Measurements from ENCODE around the gene DPM2.

DPM2 gene

DNA sequence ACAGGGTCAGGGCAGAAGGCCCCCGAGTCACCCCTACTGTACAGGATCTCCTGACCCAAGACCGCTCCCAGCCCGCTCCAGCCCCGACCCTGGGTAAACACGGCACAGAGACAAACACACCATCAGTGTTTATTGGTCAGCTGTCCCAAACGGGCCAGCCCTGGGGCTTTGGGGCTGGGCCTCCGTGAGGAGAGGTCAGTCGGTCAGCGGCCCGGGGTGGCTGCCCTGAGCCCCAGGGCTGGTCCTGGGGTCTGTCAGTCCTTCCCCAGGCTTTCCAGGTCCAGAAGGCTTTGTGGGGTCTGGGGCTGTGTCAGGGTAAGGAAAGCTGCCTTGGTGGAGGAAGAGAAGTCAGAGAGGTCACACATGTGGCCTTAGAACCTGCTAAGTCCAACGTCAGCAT, 2.7 kb downstream of the DPM2 start:
- DNase-seq (ENCODE audit: low spot score), result no peak
- TF ChIP-seq, protein P1, sequence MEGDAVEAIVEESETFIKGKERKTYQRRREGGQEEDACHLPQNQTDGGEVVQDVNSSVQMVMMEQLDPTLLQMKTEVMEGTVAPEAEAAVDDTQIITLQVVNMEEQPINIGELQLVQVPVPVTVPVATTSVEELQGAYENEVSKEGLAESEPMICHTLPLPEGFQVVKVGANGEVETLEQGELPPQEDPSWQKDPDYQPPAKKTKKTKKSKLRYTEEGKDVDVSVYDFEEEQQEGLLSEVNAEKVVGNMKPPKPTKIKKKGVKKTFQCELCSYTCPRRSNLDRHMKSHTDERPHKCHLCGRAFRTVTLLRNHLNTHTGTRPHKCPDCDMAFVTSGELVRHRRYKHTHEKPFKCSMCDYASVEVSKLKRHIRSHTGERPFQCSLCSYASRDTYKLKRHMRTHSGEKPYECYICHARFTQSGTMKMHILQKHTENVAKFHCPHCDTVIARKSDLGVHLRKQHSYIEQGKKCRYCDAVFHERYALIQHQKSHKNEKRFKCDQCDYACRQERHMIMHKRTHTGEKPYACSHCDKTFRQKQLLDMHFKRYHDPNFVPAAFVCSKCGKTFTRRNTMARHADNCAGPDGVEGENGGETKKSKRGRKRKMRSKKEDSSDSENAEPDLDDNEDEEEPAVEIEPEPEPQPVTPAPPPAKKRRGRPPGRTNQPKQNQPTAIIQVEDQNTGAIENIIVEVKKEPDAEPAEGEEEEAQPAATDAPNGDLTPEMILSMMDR (IDR thresholded peaks at IDR 0.05), result no peak
- Histone ChIP-seq H3K4me3 (no peak overlapping the region), H3K27ac (no peak overlapping the region)

DNA sequence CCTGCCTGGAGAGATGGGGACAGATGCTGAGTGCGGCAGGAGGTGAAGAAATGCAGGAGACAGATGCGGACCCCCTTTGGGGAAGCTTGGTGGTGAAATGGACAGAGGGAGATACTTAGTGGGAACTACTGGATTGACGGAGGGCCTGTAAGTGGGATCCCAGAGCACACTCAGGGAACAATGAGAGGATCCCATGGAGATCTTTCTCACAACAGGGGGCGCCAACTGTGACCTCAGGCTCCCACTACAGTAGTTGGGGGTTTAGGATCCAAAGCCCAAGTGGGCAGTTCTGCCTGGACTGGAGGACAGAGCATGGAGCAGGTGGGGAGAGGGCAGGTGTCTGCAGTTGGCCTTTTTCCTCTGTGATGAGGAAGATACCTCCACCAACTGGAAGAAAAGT, 3.4 kb downstream of the DPM2 start:
- TF ChIP-seq, protein P1 (IDR thresholded peaks at IDR 0.05), result no peak
- Histone ChIP-seq H3K27ac (no peak overlapping the region), H3K4me3 (no peak overlapping the region)
- no peak for DNase-seq (ENCODE audit: low spot score)

DNA sequence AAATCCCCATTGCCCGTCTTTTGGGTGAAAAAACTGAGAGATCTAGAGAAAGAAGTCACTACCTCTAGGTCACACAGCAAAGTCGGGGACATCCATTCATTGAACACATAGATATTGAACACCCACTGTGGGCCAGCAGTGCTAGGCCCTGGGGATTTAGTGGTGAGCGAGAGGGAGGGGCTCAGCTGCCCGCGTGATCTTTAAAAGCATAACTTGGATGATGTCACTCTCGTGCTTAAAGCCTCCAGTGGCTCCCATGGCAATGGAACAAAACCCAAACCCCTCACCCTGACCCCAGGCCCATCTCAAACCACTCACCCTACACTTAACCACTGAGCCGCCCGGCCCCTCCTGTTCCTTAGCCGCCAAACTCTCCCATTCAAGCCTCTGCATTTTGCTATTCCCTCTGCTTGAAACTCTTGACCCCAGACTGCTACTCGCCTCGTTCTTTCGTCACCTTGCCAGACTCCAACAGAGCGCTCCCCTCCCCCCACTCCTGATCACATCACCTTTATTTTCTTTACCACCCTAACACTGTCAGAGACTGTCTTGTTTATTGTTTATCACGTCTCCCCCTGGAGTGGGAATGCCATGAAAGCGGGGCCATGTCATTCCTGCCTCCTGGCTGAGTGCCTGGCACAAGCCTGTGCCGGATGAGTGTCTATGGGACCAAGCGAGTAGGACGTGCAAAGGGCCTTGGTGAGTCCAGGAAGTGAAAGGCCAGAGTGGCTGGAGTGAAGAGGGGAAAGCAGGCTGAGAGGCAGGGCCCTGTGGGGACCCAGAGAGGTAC, 6.4 kb downstream of the DPM2 start:
- Histone ChIP-seq H3K4me3 (peak overlapping the region; percentile 74), H3K27ac (no peak overlapping the region)
- TF ChIP-seq, protein P1 (IDR thresholded peaks at IDR 0.05), result no peak
- DNase-seq (ENCODE audit: low spot score), result no peak

DNA sequence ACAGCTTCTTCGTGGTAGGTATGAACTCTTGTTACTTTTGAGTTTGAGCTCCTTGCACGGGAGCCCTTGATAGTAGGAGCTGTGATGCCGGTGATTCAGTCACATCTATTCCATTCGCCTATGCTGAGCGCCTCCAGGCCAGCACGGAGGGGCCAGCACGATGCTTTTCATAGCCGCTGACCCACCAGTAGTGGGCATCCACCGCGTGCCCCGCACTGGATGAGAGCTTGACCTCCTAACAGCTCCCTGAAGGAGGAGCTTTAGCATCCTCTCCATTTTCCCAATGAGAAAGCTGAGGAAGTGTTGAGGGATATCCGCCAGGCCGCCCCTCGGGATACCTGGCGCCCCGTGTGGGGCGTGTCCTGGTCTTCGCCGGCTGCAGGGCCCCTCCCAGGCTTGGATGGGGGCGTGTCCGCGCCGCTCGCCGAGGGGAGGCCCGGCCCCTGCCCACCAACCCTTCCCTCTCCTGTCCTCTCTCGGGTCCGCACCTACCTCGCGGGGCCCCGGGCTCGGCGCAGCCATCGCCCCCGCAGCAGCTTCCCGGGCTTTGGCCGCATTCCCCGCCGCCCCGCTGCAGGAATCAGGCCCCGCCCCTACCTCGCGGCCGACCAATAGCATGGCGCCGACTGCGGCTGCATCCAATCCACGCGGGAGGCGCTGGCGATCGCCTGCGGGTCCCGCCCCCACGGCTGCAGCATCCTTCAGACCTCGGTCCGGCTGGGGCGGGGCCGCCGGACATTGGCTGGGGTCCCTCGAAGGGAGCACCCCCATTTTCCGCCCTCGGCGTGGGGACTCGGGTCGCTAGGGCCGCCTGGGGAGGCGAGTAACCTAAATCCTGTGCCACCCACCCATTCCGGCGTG, 7.2 kb downstream of the DPM2 start, which contains the start of gene PIP5KL1:
TSS of gene PIP5KL1 (minus strand) at position 547 of the 861 bp plus-strand sequence. CDS start at position 522, 25 bp downstream.
- TF ChIP-seq, protein P1 (IDR thresholded peaks at IDR 0.05), result no peak
- DNase-seq (ENCODE audit: low spot score), result no peak
- Histone ChIP-seq H3K27ac (no peak within 1 kb of the TSS), H3K4me3 (peak within 1 kb of the TSS; percentile 74)

DNA sequence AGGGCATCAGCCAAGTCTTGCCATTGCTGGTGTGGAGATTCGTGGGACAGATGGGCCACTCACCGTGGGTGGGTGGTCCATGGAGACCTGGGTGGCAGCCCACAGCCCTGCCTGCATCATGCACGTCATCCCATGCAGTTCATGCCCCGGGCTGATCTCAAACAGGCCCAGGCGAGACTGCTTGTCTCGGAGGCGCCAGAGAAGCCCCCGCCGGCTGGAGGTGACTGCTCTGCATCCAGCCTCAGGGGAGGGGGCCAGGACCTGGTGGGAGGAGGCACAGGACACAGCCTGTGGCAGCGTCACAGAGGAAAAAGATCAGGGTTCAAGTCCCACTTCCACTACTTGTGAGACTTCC, 8.1 kb downstream of the DPM2 start:
- Histone ChIP-seq H3K4me3 (no peak overlapping the region), H3K27ac (no peak overlapping the region)
- DNase-seq (ENCODE audit: low spot score), result no peak
- TF ChIP-seq, protein P1 (IDR thresholded peaks at IDR 0.05), result no peak

DNA sequence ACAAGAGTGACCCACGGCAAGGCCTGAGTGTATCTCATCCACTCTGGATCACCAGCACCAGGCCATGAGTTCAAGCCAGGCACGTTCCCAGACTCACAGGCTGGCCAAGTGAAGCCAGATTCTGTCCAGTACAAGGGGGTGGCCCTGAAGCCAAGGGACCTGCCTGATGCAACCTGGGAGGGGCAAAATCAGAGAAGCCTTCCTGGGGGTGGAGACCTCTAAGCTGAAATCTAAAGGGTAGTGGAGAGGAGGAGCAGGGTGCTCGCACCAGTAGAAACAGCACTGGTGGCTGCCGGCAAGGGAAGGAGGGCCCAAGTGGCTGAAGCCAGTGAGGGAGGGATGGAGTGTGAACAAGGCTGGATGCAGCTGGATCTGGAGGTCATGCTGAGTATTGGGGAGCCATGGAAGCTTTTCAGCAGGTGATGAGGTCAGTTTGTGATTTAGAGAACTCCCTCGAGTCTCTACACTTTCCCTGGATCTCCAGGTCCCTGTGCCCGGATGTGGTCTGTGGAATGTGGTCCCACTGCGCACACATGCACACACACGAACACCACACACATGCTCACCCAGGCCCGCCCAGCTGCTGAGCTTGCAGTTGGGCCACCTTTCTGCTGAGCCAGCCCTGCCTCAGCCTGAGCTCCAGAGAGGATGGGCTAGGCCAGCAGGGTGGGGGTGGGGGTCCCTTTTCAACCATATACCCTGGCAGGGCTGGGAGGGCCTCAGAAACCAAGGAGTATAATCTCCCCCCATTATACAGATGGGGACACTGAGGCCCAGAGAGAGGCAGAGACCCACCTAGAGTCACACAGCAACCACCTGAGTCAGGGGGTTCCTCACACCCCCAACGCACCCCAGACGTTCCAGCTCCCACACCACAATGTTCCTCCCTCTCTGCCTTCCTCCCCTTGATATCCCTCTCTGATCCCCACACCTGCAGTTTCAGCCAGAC, 8.7 kb downstream of the DPM2 start:
- TF ChIP-seq, protein P1 (IDR thresholded peaks at IDR 0.05), result no peak
- no peak for DNase-seq (ENCODE audit: low spot score)
- H3K4me3 ChIP-seq, result no peak overlapping the region
- H3K27ac ChIP-seq, result no peak overlapping the region

Data from coronary artery (tissue), 2 donors.